AG04450 (cell line): ENCODE data around the gene ANKS1B. TPM values are rescaled to one million over a fixed set of nuclear protein-coding genes. Genes with fewer than 3 reads are reported as not detected.

Source experiments
- CTCF ChIA-PET: fragments of 300-600, 350-600 bp; formaldehyde crosslinking; extraction: SDS; loops from one replicate; lab custom pipeline; 2022; ENCODE audit warnings: antibody characterized with exemption, inconsistent platforms; lab: Charles Lee
- POLR2A ChIA-PET: fragments of 350-600 bp; formaldehyde crosslinking; extraction: SDS; loops from one replicate; lab custom pipeline; 2021; ENCODE audit warnings: antibody characterized with exemption, inconsistent platforms; lab: Yijun Ruan, JAX
- DNase-seq: peaks from one replicate; pipeline ENCODE4 v3.0.0-alpha.2; 2011; ENCODE audit warnings: low read depth, low spot score
- H3K27ac ChIP-seq: one replicate; pipeline ENCODE4 v1.5.1; 2012; ENCODE audit warnings: low read depth, low read length, control low read depth
- H3K27me3 ChIP-seq: one replicate; pipeline ENCODE4 v1.6.0; 2012; ENCODE audit warnings: low read length; ENCODE audit not compliant: control insufficient read depth, insufficient read depth
- H3K4me3 ChIP-seq: 2 replicates; pipeline ENCODE4 v1.5.1; 2011; ENCODE audit warnings: mild to moderate bottlenecking, low read depth, low read length, control low read depth
- H3K9me3 ChIP-seq: 2 replicates; pipeline ENCODE4 v1.5.1; 2012; ENCODE audit warnings: low read length; ENCODE audit not compliant: control insufficient read depth, insufficient read depth
- CTCF ChIP-seq: IDR thresholded peaks from 2 replicates; pipeline ENCODE4 v1.5.1; 2011; ENCODE audit warnings: low read depth, low read length, control low read depth, inconsistent platforms
- polyA plus RNA-seq: library from polyadenylated mRNA; depleted of rRNA; stranded (reverse); fragments of >200 nt; gene quantifications from 2 replicates; pipeline ENCODE4 v1.2.3, GENCODE V29; 2011

The ANKS1B gene
- polyA plus RNA-seq, 1 experiment = 0.22 TPM

GRCh38 chr12:98856897-98857540, 1127.7 kb downstream of the ANKS1B start:
- ChIA-PET CTCF (no interaction called here), POLR2A (no interaction called here)
- no peak for DNase-seq
- no peaks in the 10 kb centered on the region for H3K9me3 ChIP-seq
- H3K4me3 ChIP-seq = no peak overlapping the region
- H3K27ac ChIP-seq = no peak overlapping the region
- no peaks in the 10 kb centered on the region for H3K27me3 ChIP-seq
- no peak for TF ChIP-seq CTCF

GRCh38 chr12:98852181-98852580, 1132.6 kb downstream of the ANKS1B start:
- Histone ChIP-seq H3K4me3 (no peak overlapping the region), H3K27ac (no peak overlapping the region), H3K27me3 (no peaks in the 10 kb centered on the region), H3K9me3 (no peaks in the 10 kb centered on the region)
- CTCF ChIA-PET = no interaction called here
- no peak for TF ChIP-seq CTCF
- POLR2A ChIA-PET = no interaction called here
- no peak for DNase-seq

GRCh38 chr12:98847242-98847641, 1137.5 kb downstream of the ANKS1B start:
- Histone ChIP-seq H3K9me3 (no peaks in the 10 kb centered on the region), H3K4me3 (no peak overlapping the region), H3K27me3 (no peaks in the 10 kb centered on the region), H3K27ac (no peak overlapping the region)
- no peak for TF ChIP-seq CTCF
- ChIA-PET POLR2A (interaction anchor here (0.6 kb wide), 1 partner anchor 389 kb away, joined by 3 read pairs; no protein-coding TSS in a partner anchor), CTCF (no interaction called here)
- no peak for DNase-seq

- CTCF ChIA-PET = no interaction called here
- Histone ChIP-seq H3K27me3 (no peaks in the 10 kb centered on the region), H3K4me3 (no peak overlapping the region), H3K27ac (no peak overlapping the region), H3K9me3 (no peaks in the 10 kb centered on the region)
- POLR2A ChIA-PET = no interaction called here
- no peak for DNase-seq
- no peak for TF ChIP-seq CTCF
Observed at GRCh38 chr12:98845957-98846356, 1138.8 kb downstream of the ANKS1B start.

- CTCF ChIA-PET = interaction anchor here (0.7 kb wide), 1 partner anchor 71 kb away, joined by 4 read pairs; no protein-coding TSS in a partner anchor
Observed at GRCh38 chr12:98840325-98840724, 1144.4 kb downstream of the ANKS1B start.

More at GRCh38 chr12:98840325-98840724, 1144.4 kb downstream of the ANKS1B start:
- Histone ChIP-seq H3K9me3 (no peaks in the 10 kb centered on the region), H3K4me3 (no peak overlapping the region), H3K27me3 (peaks cover 2% of the 10 kb centered on the region), H3K27ac (no peak overlapping the region)
- DNase-seq = no peak
- TF ChIP-seq CTCF = no peak
- POLR2A ChIA-PET = no interaction called here
